Smooth muscle cell (in vitro differentiated cells): ENCODE measurements around the gene DPY19L1. TPM values are rescaled to one million over a fixed set of nuclear protein-coding genes. Genes with fewer than 3 reads are reported as not detected.
"Not testable (repeated sequence)": the region's sequence is repeated elsewhere in the genome, so short reads cannot be mapped to it uniquely, and the experiment has no call there.

Source experiments
- DNase-seq: peaks from one replicate; lab custom pipeline; 2025; ENCODE audit not compliant: unreplicated experiment; lab: John Stamatoyannopoulos, UW
- H2AFZ ChIP-seq: fragments of 200-600 bp; sonication (generic); 2 replicates; pipeline ENCODE4 v1.6.0; 2016; ENCODE audit warnings: antibody characterized with exemption, low read depth, mild to moderate bottlenecking
- H3F3A ChIP-seq: fragments of 200-600 bp; sonication (generic); 2 replicates; pipeline ENCODE4 v1.6.0; 2017; ENCODE audit warnings: antibody characterized with exemption, low read depth
- H3K27ac ChIP-seq: fragments of 200-600 bp; sonication (generic); 2 replicates; pipeline ENCODE4 v1.5.1; 2016; ENCODE audit warnings: low read depth, mild to moderate bottlenecking
- H3K27me3 ChIP-seq: fragments of 200-600 bp; sonication (generic); 2 replicates; pipeline ENCODE4 v1.6.1; 2016; ENCODE audit warnings: low read depth, mild to moderate bottlenecking
- H3K36me3 ChIP-seq: fragments of 200-600 bp; sonication (generic); 2 replicates; pipeline ENCODE4 v1.5.1; 2016; ENCODE audit warnings: low read depth
- H3K4me1 ChIP-seq: fragments of 200-600 bp; sonication (generic); 2 replicates; pipeline ENCODE4 v1.5.1; 2016; ENCODE audit warnings: low read depth
- H3K4me2 ChIP-seq: fragments of 200-600 bp; sonication (generic); 2 replicates; pipeline ENCODE4 v1.6.0; 2016; ENCODE audit warnings: mild to moderate bottlenecking
- H3K4me3 ChIP-seq: fragments of 200-600 bp; sonication (generic); 2 replicates; pipeline ENCODE4 v1.5.1; 2016; ENCODE audit warnings: mild to moderate bottlenecking
- H3K79me2 ChIP-seq: fragments of 200-600 bp; sonication (generic); 2 replicates; pipeline ENCODE4 v1.6.0; 2016; ENCODE audit warnings: low read depth, mild to moderate bottlenecking
- H3K9ac ChIP-seq: fragments of 200-600 bp; sonication (generic); 2 replicates; pipeline ENCODE4 v1.6.0; 2016; ENCODE audit warnings: low read depth
- H3K9me3 ChIP-seq: fragments of 200-600 bp; sonication (generic); replicated peaks from 2 replicates; pipeline ENCODE4 v1.5.1; 2016; ENCODE audit warnings: low read depth
- H4K20me1 ChIP-seq: fragments of 200-600 bp; sonication (generic); 2 replicates; pipeline ENCODE4 v1.6.0; 2016; ENCODE audit warnings: low read depth
- WGBS: methylation state at CpG from one replicate; pipeline ENCODE4 v1.1.7; 2016; ENCODE audit warnings: low lambda C conversion rate; 5-methylcytosine and 5-hydroxymethylcytosine counted together
- polyA plus RNA-seq: library from polyadenylated mRNA; unstranded; fragments of >200 nt; fragmentation: Nextera tagmentation; extraction: Ambion mirVana; gene quantifications from 2 replicates; pipeline ENCODE4 v1.2.1, GENCODE V29; 2016
- total RNA-seq: library from RNA; depleted of rRNA; stranded (reverse); fragments of >200 nt; gene quantifications from 2 replicates; pipeline ENCODE4 v1.2.3, GENCODE V29; 2014
- TF ChIP-seq, protein P1 (sequence below): fragments of 200-600 bp; sonication (generic); IDR thresholded peaks from 2 replicates; pipeline ENCODE4 v1.5.1; 2017; ENCODE audit warnings: borderline replicate concordance, mild to moderate bottlenecking, antibody characterized with exemption; ENCODE audit not compliant: insufficient read depth, poor library complexity, severe bottlenecking

The DPY19L1 gene
- total and polyA plus RNA-seq, 2 experiments from 2014 or later: 14.5 to 38.2 TPM

DNA sequence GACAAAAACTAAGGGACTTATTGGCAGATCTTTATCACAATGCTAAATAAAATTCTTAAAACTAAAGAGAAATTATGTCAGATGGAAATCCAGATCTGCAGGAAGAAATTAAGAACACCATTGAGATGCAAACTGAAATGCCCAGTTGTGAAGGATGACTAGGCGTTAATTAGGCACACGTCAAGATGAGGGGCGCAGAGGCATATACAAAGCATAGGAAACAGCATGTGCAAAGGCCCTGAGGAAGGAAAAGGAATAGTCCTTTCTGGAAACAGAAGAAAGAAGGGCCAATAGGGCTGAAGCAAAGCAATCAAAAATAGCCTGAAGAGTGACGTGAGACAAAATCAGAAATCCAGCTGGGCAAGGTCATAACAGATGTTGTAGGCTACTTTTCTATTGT lies 53.1 kb downstream of the DPY19L1 start:
- H3K36me3 ChIP-seq, H3F3A ChIP-seq, H3K79me2 ChIP-seq, H4K20me1 ChIP-seq, H3K4me1 ChIP-seq, H3K9me3 ChIP-seq, H3K4me2 ChIP-seq, H3K4me3 ChIP-seq, H3K27ac ChIP-seq, H3K27me3 ChIP-seq, H2AFZ ChIP-seq, DNase-seq, H3K9ac ChIP-seq: not testable (repeated sequence)
- WGBS: 87% methylated on average over 4 of the region's 4 CpGs

DNA sequence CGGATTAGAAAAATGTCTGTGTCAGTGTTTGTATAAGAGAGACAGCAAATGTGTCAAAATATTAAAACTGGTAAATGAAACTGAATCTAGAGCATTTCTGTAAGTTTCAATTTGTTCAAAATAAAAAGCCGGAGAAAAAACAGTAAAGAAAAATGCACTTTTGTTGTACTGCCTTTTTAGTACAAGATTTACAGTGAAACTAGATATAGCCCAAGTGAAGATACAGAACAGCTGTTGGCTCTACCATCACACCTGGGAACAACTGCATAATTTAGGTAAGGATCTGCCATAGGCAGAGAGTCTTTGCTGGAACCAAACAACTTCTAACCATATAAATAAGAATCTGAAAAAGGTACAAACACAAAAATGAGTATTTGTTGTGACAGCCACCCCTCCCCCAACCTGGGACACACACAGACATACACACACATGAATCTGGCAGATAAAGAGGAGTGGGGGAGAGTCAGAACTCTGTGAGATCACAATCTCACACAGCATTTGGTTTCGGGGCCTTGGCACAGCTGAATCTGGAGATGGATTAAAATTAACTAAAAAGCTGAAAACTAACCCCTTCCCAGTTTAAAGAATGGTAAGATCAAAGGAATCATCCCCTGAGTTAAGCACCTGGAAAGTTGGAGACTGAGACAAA lies 54.8 kb downstream of the DPY19L1 start:
- TF ChIP-seq, protein P1, sequence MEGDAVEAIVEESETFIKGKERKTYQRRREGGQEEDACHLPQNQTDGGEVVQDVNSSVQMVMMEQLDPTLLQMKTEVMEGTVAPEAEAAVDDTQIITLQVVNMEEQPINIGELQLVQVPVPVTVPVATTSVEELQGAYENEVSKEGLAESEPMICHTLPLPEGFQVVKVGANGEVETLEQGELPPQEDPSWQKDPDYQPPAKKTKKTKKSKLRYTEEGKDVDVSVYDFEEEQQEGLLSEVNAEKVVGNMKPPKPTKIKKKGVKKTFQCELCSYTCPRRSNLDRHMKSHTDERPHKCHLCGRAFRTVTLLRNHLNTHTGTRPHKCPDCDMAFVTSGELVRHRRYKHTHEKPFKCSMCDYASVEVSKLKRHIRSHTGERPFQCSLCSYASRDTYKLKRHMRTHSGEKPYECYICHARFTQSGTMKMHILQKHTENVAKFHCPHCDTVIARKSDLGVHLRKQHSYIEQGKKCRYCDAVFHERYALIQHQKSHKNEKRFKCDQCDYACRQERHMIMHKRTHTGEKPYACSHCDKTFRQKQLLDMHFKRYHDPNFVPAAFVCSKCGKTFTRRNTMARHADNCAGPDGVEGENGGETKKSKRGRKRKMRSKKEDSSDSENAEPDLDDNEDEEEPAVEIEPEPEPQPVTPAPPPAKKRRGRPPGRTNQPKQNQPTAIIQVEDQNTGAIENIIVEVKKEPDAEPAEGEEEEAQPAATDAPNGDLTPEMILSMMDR: no peak
- H3F3A ChIP-seq: no peaks in the 10 kb centered on the region
- no peaks in the 10 kb centered on the region for H3K79me2 ChIP-seq
- H3K9me3 ChIP-seq: no peaks in the 10 kb centered on the region
- H3K27me3 ChIP-seq: no peaks in the 10 kb centered on the region
- H3K9ac ChIP-seq: no peak overlapping the region
- H4K20me1 ChIP-seq: no peaks in the 10 kb centered on the region
- DNase-seq: no peak
- H3K36me3 ChIP-seq: no peaks in the 10 kb centered on the region
- no peaks in the 10 kb centered on the region for H3K4me1 ChIP-seq
- H3K27ac ChIP-seq: no peak overlapping the region
- no peak overlapping the region for H2AFZ ChIP-seq
- H3K4me2 ChIP-seq: no peak overlapping the region
- whole genome bisulfite sequencing: 86% methylated on average over 3 of the region's 3 CpGs
- H3K4me3 ChIP-seq: no peak overlapping the region

DNA sequence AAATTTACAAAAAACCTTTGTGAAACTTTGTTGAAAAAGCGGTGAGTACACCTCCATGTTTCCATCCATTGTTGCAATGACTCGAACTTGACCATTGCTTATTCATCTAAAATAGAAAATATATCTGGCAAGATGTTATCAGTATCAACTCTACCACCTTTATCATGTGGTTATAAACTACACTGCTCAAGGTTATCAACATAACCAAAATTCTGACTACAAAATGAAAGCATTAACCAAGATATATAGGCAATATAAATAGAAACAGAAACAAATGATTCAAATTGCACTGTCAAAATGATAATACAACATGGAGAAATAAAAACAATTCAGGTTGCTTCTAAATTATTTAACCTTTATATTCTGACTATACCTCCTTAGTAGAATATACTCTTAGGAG lies 58.2 kb downstream of the DPY19L1 start:
- H3K79me2 ChIP-seq, H3F3A ChIP-seq, H3K36me3 ChIP-seq, H3K9me3 ChIP-seq, H3K4me3 ChIP-seq, H3K27me3 ChIP-seq, H4K20me1 ChIP-seq, H3K4me1 ChIP-seq, H3K9ac ChIP-seq, H3K27ac ChIP-seq, H2AFZ ChIP-seq, DNase-seq, H3K4me2 ChIP-seq: not testable (repeated sequence)
- WGBS: 95% methylated on average over 2 of the region's 2 CpGs

DNA sequence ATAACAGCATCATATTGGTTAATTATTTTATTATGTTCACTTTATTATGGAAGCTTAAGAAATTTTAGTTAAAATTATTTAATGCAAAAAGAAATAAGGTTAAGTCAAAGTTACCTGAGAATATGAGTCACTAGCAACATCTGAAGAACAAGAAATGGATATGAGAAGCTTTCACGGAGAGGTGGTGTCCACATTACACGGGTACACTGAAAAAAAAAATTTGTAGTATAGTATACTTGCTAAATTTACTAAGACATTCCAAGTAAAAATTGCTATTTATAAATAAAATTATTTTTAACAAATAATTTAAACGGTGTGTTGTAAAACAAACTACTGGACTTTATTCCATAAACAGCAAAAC lies 63.9 kb downstream of the DPY19L1 start:
- no peaks in the 10 kb centered on the region for H3K4me1 ChIP-seq
- 97% methylated on average over 3 of the region's 3 CpGs for WGBS
- H3K4me3 ChIP-seq: no peak overlapping the region
- no peak overlapping the region for H3K27ac ChIP-seq
- no peaks in the 10 kb centered on the region for H3K9me3 ChIP-seq
- no peaks in the 10 kb centered on the region for H4K20me1 ChIP-seq
- no peaks in the 10 kb centered on the region for H3K79me2 ChIP-seq
- no peak overlapping the region for H2AFZ ChIP-seq
- DNase-seq: no peak
- H3K9ac ChIP-seq: no peak overlapping the region
- TF ChIP-seq, protein P1: no peak
- no peaks in the 10 kb centered on the region for H3K27me3 ChIP-seq
- H3K36me3 ChIP-seq: no peaks in the 10 kb centered on the region
- no peaks in the 10 kb centered on the region for H3F3A ChIP-seq
- H3K4me2 ChIP-seq: no peak overlapping the region

DNA sequence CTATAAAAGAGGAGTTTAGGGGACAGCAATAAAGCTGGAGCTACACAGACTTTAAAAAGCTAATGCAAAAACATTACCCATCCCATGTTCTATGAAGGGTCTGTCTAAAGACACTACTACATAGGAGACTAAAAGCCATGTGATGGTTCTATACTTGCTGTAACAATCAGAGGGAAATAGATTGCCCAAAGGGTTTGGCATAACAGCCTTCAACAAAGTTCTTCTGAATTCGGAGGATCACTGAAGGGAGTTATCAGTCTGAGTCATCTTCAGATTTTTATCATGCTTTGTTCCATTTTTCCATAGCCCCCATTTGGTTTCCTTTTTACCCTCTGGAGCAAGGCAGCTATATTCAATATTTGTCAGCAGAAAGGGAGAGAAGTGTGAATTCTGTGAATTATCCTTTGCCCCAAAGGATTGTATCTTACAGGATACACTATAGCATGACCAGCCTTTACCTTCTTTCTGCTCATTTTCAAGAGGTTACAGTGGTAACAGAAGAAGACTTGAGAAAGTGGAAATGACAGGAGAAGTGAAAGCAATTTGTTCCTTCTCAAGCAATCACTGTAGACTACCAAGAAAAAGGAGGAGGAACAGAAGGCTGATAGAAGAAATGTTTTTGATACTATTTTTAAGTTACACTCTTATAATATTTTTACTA lies 64.4 kb downstream of the DPY19L1 start:
- H3K36me3 ChIP-seq, H3K27ac ChIP-seq, H3K9ac ChIP-seq, H2AFZ ChIP-seq, H4K20me1 ChIP-seq, H3K27me3 ChIP-seq, H3F3A ChIP-seq, H3K79me2 ChIP-seq, H3K4me3 ChIP-seq, H3K9me3 ChIP-seq, DNase-seq, H3K4me2 ChIP-seq, H3K4me1 ChIP-seq: not testable (repeated sequence)
- 78% methylated on average over 1 of the region's 1 CpG for WGBS

DNA sequence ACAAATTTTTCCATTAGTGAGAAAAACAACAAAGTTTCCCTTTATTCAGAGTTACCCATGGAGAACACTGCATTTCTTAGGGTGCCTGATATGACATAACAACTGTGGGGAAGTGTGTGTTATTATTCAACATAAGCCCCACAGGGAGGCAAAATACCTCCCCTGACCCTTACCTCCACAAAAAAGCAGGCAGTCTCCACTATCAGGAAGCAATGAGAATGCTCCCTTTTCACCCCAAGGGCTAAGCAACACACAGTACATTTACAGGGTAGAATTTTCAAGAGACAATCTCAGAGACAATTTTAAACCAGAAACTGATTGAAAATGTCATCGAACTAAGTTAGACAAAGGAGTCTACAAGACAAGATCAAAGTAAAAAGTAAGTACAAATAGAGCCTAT lies 69.5 kb downstream of the DPY19L1 start:
- H3K9me3 ChIP-seq, DNase-seq, H3K4me2 ChIP-seq, H4K20me1 ChIP-seq, H3K27ac ChIP-seq, H3K4me1 ChIP-seq, H3K79me2 ChIP-seq, H3F3A ChIP-seq, H3K27me3 ChIP-seq, H2AFZ ChIP-seq, H3K36me3 ChIP-seq, H3K9ac ChIP-seq, H3K4me3 ChIP-seq: not testable (repeated sequence)
- WGBS: no CpG with 5 or more reads among the region's 1 CpG

DNA sequence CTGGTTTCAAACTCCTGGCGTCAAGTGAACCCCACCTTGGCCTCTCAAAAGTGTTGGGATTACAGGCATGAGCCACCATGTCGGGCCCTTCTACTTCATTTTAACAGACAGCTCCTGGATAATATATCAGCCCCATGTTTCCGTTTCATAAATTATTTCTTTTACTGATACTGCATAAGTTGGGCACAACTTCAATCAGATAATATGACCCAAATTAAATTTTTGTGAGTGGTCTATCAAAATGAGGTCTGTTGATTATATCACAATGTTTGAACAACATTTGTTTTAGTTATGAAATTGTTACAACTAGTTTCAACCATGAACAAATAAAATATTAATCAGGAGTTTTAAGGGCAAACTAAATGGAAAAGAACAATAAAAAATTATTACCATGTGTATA lies 70.8 kb downstream of the DPY19L1 start:
- not testable (repeated sequence) for H3K4me2 ChIP-seq, H3K4me3 ChIP-seq, H3K79me2 ChIP-seq, DNase-seq, H3K4me1 ChIP-seq, H3K9ac ChIP-seq, H3K27ac ChIP-seq, H3K27me3 ChIP-seq, H3K9me3 ChIP-seq, H3F3A ChIP-seq, H2AFZ ChIP-seq, H4K20me1 ChIP-seq, H3K36me3 ChIP-seq
- WGBS: 98% methylated on average over 3 of the region's 3 CpGs
